Measurements from ENCODE around the gene CDX1.
"Not testable (repeated sequence)": the region's sequence is repeated elsewhere in the genome, so short reads cannot be mapped to it uniquely, and the experiment has no call there.

CDX1 gene

DNA sequence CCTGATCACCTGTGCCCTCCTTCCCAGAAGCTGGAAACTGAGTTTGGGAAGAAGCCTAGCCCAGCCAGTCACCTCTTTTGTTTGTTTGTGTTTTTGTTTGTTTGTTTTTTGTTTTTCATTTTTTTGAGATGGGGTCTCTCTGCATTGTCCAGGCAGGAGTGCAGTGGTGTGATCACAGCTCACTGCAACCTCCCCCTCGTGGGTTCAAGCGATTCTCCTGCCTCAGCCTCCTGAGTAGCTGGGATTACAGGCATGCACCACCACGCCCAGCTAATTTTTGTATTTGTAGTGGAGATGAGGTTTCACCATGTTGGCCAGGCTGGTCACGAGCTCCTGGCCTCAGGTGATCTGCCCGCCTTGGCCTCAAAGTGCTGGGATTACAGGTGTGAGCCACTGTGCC, 67.1 kb downstream of the CDX1 start:
- DNase-seq (ENCODE audit: low spot score) = not testable (repeated sequence)

All from HuH-7 (cell line).